K562 (cell line): ENCODE results near the gene ZFP57. TPM values are rescaled to one million over a fixed set of nuclear protein-coding genes. Genes with fewer than 3 reads are reported as not detected.

ENCODE experiments used
- AFF1 ChIP-seq, 2 experiments: fragments of 450-650 bp; IDR thresholded peaks; 2 replicates each; pipeline ENCODE4 v1.6.1; 2018; ENCODE audit warnings: mild to moderate bottlenecking in 2 of 2, low read depth in 1 of 2; ENCODE audit not compliant: partially characterized antibody in 2 of 2
- COPS2 ChIP-seq: fragments of 450-650 bp; conservative IDR thresholded peaks from 2 replicates; pipeline ENCODE4 v1.6.1; 2016; ENCODE audit warnings: mild to moderate bottlenecking, moderate library complexity
- ID3 ChIP-seq, 2 experiments: fragments of 250-450 bp in 1 of 2; fragments of 450-650 bp in 1 of 2; sonication (Bioruptor Pico) in 1 of 2; IDR thresholded peaks; 2 replicates each; pipeline versions ENCODE4 v1.6.1 to v1.8.0; 2016 to 2021; ENCODE audit warnings: mild to moderate bottlenecking in 2 of 2, moderate library complexity in 2 of 2, missing compliant biosample characterization in 1 of 2, missing genetic modification characterization in 1 of 2
- POLR2B ChIP-seq: fragments of 450-650 bp; IDR thresholded peaks from 2 replicates; pipeline ENCODE4 v1.6.1; 2018; ENCODE audit warnings: low read depth; ENCODE audit not compliant: partially characterized antibody
- SPI1 ChIP-seq: IDR thresholded peaks from 2 replicates; pipeline ENCODE4 v1.6.1; 2011; ENCODE audit warnings: low read depth, low read length, control low read depth, borderline replicate concordance
- STAG1 ChIP-seq: sonication (generic); formaldehyde crosslinking; IDR thresholded peaks from 2 replicates; pipeline ENCODE4 v1.5.0; 2020; ENCODE audit warnings: missing genetic modification reagents, borderline replicate concordance
- TARDBP ChIP-seq: fragments of 450-650 bp; IDR thresholded peaks from 2 replicates; pipeline ENCODE4 v1.6.1; 2016
- TBP ChIP-seq: optimal IDR thresholded peaks from 2 replicates; pipeline ENCODE3; 2011; ENCODE audit warnings: low read depth, low read length, improper control_type of control experiment
- XRCC3 ChIP-seq: fragments of 450-650 bp; IDR thresholded peaks from 2 replicates; pipeline ENCODE4 v1.6.1; 2017; ENCODE audit warnings: mild to moderate bottlenecking, moderate library complexity
- ZBTB2 ChIP-seq: fragments of 450-650 bp; IDR thresholded peaks from 2 replicates; pipeline ENCODE4 v1.6.1; 2016; ENCODE audit warnings: antibody characterized with exemption
- ZHX1 ChIP-seq: fragments of 150-350 bp; conservative IDR thresholded peaks from 2 replicates; pipeline ENCODE4 v1.6.1; 2014; ENCODE audit warnings: low read length
- polyA plus RNA-seq, 8 experiments: library from polyadenylated mRNA; depleted of rRNA in 4 of 8; stranded (reverse) in 5 of 8; unstranded in 3 of 8; fragments of >200 nt; fragmentation: Nextera tagmentation in 2 of 8; fragmentation: Illumina TruSeq in 1 of 8; extraction: Ambion mirVana in 2 of 8; extraction: Trizol in 1 of 8; gene quantifications; 2 replicates each; pipeline versions ENCODE4 v1.2.1 to v1.2.3, GENCODE V29; 2011 to 2014; ENCODE audit warnings: inconsistent platforms in 1 of 8, missing spikeins in 1 of 8
- total RNA-seq, 7 experiments: library from RNA; depleted of rRNA in 6 of 7; stranded (reverse); fragments of >200 nt in 6 of 7; fragmentation: Illumina TruSeq in 2 of 7; extraction: Trizol in 2 of 7; gene quantifications; 2 replicates each; pipeline versions ENCODE4 v1.2.1 to v1.2.3, GENCODE V29; 2011 to 2021; ENCODE audit warnings: low replicate concordance in 1 of 7
- TF ChIP-seq, protein P1 (sequence below): sonication (generic); formaldehyde crosslinking; IDR thresholded peaks from 2 replicates; pipeline ENCODE4 v1.8.0; 2022; ENCODE audit warnings: mild to moderate bottlenecking, missing genetic modification reagents
- TF ChIP-seq, protein P2 (sequence below): fragments of 450-650 bp; IDR thresholded peaks from 2 replicates; pipeline ENCODE4 v1.6.1; 2017; ENCODE audit warnings: antibody characterized with exemption

ZFP57 gene
- total and polyA plus RNA-seq, 9 of the 15 experiments (the other 6 are each of a cell fraction or from before 2014, with no cell fraction given) = 0.04 to 0.28 (median 0.13) TPM

- TF ChIP-seq ZHX1 (no peak), XRCC3 (no peak), ID3 (CRISPR knock-in tag; IDR thresholded peaks at IDR 0.05) (no peak), ID3 (tag; IDR thresholded peaks at IDR 0.05) (no peak), TBP (no peak), STAG1 (CRISPR knock-in tag) (no peak), ZBTB2 (no peak), COPS2 (no peak), SPI1 (peak; percentile 63), AFF1 (IDR thresholded peaks at IDR 0.05; ENCODE audit: low read depth in 1 of 2, partially characterized antibody in 2 of 2) (no peak), TARDBP (no peak), POLR2B (no peak)
- TF ChIP-seq, protein P1, sequence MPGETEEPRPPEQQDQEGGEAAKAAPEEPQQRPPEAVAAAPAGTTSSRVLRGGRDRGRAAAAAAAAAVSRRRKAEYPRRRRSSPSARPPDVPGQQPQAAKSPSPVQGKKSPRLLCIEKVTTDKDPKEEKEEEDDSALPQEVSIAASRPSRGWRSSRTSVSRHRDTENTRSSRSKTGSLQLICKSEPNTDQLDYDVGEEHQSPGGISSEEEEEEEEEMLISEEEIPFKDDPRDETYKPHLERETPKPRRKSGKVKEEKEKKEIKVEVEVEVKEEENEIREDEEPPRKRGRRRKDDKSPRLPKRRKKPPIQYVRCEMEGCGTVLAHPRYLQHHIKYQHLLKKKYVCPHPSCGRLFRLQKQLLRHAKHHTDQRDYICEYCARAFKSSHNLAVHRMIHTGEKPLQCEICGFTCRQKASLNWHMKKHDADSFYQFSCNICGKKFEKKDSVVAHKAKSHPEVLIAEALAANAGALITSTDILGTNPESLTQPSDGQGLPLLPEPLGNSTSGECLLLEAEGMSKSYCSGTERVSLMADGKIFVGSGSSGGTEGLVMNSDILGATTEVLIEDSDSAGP (CRISPR knock-in tag) = no peak
- TF ChIP-seq, protein P2, sequence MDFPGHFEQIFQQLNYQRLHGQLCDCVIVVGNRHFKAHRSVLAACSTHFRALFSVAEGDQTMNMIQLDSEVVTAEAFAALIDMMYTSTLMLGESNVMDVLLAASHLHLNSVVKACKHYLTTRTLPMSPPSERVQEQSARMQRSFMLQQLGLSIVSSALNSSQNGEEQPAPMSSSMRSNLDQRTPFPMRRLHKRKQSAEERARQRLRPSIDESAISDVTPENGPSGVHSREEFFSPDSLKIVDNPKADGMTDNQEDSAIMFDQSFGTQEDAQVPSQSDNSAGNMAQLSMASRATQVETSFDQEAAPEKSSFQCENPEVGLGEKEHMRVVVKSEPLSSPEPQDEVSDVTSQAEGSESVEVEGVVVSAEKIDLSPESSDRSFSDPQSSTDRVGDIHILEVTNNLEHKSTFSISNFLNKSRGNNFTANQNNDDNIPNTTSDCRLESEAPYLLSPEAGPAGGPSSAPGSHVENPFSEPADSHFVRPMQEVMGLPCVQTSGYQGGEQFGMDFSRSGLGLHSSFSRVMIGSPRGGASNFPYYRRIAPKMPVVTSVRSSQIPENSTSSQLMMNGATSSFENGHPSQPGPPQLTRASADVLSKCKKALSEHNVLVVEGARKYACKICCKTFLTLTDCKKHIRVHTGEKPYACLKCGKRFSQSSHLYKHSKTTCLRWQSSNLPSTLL = peak; percentile 50; the same call in 1 of the 2 replicates
Observed at GRCh38 chr6:29631860-29632731, 48.9 kb downstream of the ZFP57 start (continued).
